CD4-positive, alpha-beta memory T cell (primary cell): ENCODE measurements around the gene PKD2. TPM values are rescaled to one million over a fixed set of nuclear protein-coding genes. Genes with fewer than 3 reads are reported as not detected.

Experiments
- CTCF ChIA-PET: fragments of 350-600 bp; sonication (Branson Sonifier 250); formaldehyde crosslinking; loops from one replicate; lab custom pipeline; 2021; ENCODE audit warnings: inconsistent platforms; ENCODE audit not compliant: partially characterized antibody; lab: Charles Lee
- POLR2A ChIA-PET: fragments of 350-600 bp; sonication (Branson Sonifier 250); formaldehyde crosslinking; loops from one replicate; lab custom pipeline; 2021; ENCODE audit not compliant: partially characterized antibody; lab: Charles Lee
- DNase-seq, 5 donors: peaks; one replicate each; pipeline versions ENCODE4 v3.0.0 to v3.0.0-alpha.2; 2020 to 2022; ENCODE audit warnings: mixed read lengths in 1 of 5
- H3K27ac ChIP-seq: one replicate; pipeline ENCODE4 v1.7.0; 2013; ENCODE audit warnings: low read depth, low read length
- H3K27me3 ChIP-seq: 2 replicates; pipeline ENCODE4 v1.7.0; 2013; ENCODE audit warnings: mild to moderate bottlenecking, low read length, moderate library complexity; ENCODE audit not compliant: insufficient read depth
- H3K36me3 ChIP-seq: 2 replicates; pipeline ENCODE4 v1.7.0; 2013; ENCODE audit warnings: mild to moderate bottlenecking, low read length, moderate library complexity; ENCODE audit not compliant: insufficient read depth
- H3K4me1 ChIP-seq: 2 replicates; pipeline ENCODE4 v1.7.0; 2013; ENCODE audit warnings: mild to moderate bottlenecking, low read length, moderate library complexity; ENCODE audit not compliant: insufficient read depth
- H3K4me3 ChIP-seq, 2 donors: one replicate each; pipeline ENCODE4 v1.7.0; 2013; ENCODE audit warnings: low read length in 2 of 2, mild to moderate bottlenecking in 1 of 2
- H3K9me3 ChIP-seq, 2 donors: one replicate each; pipeline ENCODE4 v1.7.0; 2013; ENCODE audit warnings: low read length in 2 of 2, control low read depth in 1 of 2; ENCODE audit not compliant: control insufficient read depth in 1 of 2
- H3K27ac Mint-ChIP-seq, 7 donors: one replicate each; pipeline ENCODE4 v1.8.0; 2020 to 2021; ENCODE audit warnings: mixed read lengths in 7 of 7, mild to moderate bottlenecking in 6 of 7, inconsistent platforms in 3 of 7, moderate library complexity in 3 of 7
- H3K27me3 Mint-ChIP-seq, 2 donors: one replicate each; pipeline ENCODE4 v1.8.0; 2020 to 2021; ENCODE audit warnings: mixed read lengths in 2 of 2
- H3K36me3 Mint-ChIP-seq, 2 donors: one replicate each; pipeline ENCODE4 v1.8.0; 2020 to 2021; ENCODE audit warnings: mixed read lengths in 2 of 2, inconsistent platforms in 1 of 2, mild to moderate bottlenecking in 1 of 2
- H3K4me1 Mint-ChIP-seq, 4 donors: one replicate each; pipeline ENCODE4 v1.8.0; 2020 to 2021; ENCODE audit warnings: mixed read lengths in 4 of 4, mild to moderate bottlenecking in 1 of 4
- H3K4me3 Mint-ChIP-seq, 8 donors: one replicate each; pipeline ENCODE4 v1.8.0; 2020 to 2021; ENCODE audit warnings: mixed read lengths in 8 of 8, mild to moderate bottlenecking in 7 of 8, moderate library complexity in 6 of 8, inconsistent platforms in 3 of 8
- H3K9me3 Mint-ChIP-seq, 8 donors: one replicate each; pipeline ENCODE4 v1.8.0; 2020 to 2021; ENCODE audit warnings: mixed read lengths in 8 of 8, mild to moderate bottlenecking in 5 of 8, inconsistent platforms in 3 of 8, moderate library complexity in 1 of 8
- intact Hi-C: fragments of 100-400 bp; cut with micrococcal nuclease; formaldehyde crosslinking; loops from one replicate; pipeline ENCODE4 v1.15.1; 2023
- polyA plus RNA-seq, 2 donors: library from polyadenylated mRNA; unstranded; fragments of 300-500 nt; fragmentation: Illumina TruSeq; gene quantifications; one replicate each; pipeline ENCODE4 v1.2.3, GENCODE V29; 2021
- total RNA-seq, 2 experiments: library from RNA; stranded (reverse); gene quantifications; one replicate each; pipeline ENCODE4 v1.2.3, GENCODE V29; 2021

PKD2 gene
- total and polyA plus RNA-seq, 4 experiments from 2014 or later = 0.93 to 7.5 (median 6.0) TPM

DNA sequence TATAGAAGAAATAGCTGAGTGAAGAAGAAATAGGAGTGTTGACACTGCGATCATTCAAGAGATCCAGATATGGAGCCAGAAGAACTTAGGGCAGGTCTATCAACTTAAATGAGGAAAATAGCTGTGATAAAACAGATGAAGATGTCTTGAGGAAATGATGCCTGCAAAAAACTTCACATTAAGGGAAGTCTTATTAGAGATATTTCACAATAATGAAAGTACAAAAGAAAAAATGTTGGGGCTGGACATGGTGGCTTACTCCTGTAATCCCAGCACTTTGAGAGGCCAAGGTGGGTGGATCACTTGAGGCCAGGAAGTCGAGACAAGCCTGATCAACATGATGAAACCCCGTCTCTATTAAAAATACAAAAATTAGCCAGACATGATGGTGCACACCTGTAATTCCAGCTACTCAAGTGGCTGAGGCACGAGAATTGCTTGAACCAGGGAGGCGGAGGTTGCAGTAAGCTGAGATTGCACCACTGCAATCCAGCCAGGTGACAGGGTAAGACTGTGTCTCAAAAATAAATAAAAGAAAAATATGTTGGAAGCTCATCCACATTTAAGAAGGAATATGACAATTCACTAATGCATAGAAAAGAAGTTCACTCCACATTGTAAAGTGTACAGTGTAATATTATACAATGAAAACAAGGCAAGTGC is 56.3 kb downstream of the PKD2 start:
- H3K27ac ChIP-seq = no peak overlapping the region
- no peak for DNase-seq
- no peak overlapping the region for H3K4me3 Mint-ChIP-seq
- peaks cover 31 to 58% of the 10 kb centered on the region in 2 donors for H3K36me3 Mint-ChIP-seq
- H3K27me3 ChIP-seq = no peaks in the 10 kb centered on the region
- H3K9me3 Mint-ChIP-seq = peaks cover 0 to 10% (median 4%) of the 10 kb centered on the region in 8 donors
- ChIA-PET POLR2A (no interaction called here), CTCF (no interaction called here)
- intact Hi-C loops = no loop called here
- no peaks in the 10 kb centered on the region for H3K9me3 ChIP-seq
- H3K27me3 Mint-ChIP-seq = no peaks in the 10 kb centered on the region
- no peaks in the 10 kb centered on the region for H3K4me1 ChIP-seq
- H3K4me1 Mint-ChIP-seq = no peaks in the 10 kb centered on the region
- H3K4me3 ChIP-seq = no peak overlapping the region
- no peak overlapping the region for H3K27ac Mint-ChIP-seq
- H3K36me3 ChIP-seq = peaks cover 9% of the 10 kb centered on the region

GRCh38 chr4:88064410-88064809 is 57.0 kb downstream of the PKD2 start:
- Histone ChIP-seq H3K4me3 (no peak overlapping the region), H3K27ac (no peak overlapping the region), H3K36me3 (peaks cover 9% of the 10 kb centered on the region), H3K27me3 (no peaks in the 10 kb centered on the region), H3K4me1 (no peaks in the 10 kb centered on the region), H3K9me3 (no peaks in the 10 kb centered on the region)
- H3K27ac Mint-ChIP-seq = no peak overlapping the region
- POLR2A ChIA-PET = no interaction called here
- H3K9me3 Mint-ChIP-seq = peaks cover 0 to 13% (median 4%) of the 10 kb centered on the region in 8 donors
- H3K4me1 Mint-ChIP-seq = no peaks in the 10 kb centered on the region
- DNase-seq = no peak
- CTCF ChIA-PET = no interaction called here
- no peaks in the 10 kb centered on the region for H3K27me3 Mint-ChIP-seq
- no peak overlapping the region for H3K4me3 Mint-ChIP-seq
- peaks cover 34 to 59% of the 10 kb centered on the region in 2 donors for H3K36me3 Mint-ChIP-seq
- intact Hi-C loops = no loop called here

GRCh38 chr4:88070031-88070430 is 62.6 kb downstream of the PKD2 start:
- Histone ChIP-seq H3K4me3 (no peak overlapping the region), H3K27me3 (no peaks in the 10 kb centered on the region), H3K9me3 (peaks cover 0 to 4% of the 10 kb centered on the region in 2 donors), H3K36me3 (peaks cover 7% of the 10 kb centered on the region), H3K4me1 (no peaks in the 10 kb centered on the region), H3K27ac (no peak overlapping the region)
- intact Hi-C loops = no loop called here
- no peaks in the 10 kb centered on the region for H3K4me1 Mint-ChIP-seq
- H3K9me3 Mint-ChIP-seq = peaks cover 3 to 23% (median 11%) of the 10 kb centered on the region in 8 donors
- H3K36me3 Mint-ChIP-seq = peaks cover 54 to 79% of the 10 kb centered on the region in 2 donors
- DNase-seq = no peak
- H3K27me3 Mint-ChIP-seq = no peaks in the 10 kb centered on the region
- H3K27ac Mint-ChIP-seq = no peak overlapping the region
- CTCF ChIA-PET = interaction anchor here (1.2 to 1.4 kb wide), 2 partner anchors 37 to 387 kb away, joined by 3 read pairs; partner anchors contain the start of gene HERC5
- no peak overlapping the region for H3K4me3 Mint-ChIP-seq
- POLR2A ChIA-PET = no interaction called here

- H3K9me3 Mint-ChIP-seq = peaks cover 3 to 13% (median 7%) of the 10 kb centered on the region in 8 donors
- peaks cover 0 to 2% (median 0%) of the 10 kb centered on the region in 4 donors for H3K4me1 Mint-ChIP-seq
- peaks cover 30 to 50% of the 10 kb centered on the region in 2 donors for H3K36me3 Mint-ChIP-seq
- no peaks in the 10 kb centered on the region for H3K27me3 ChIP-seq
- intact Hi-C loops = no loop called here
- no peaks in the 10 kb centered on the region for H3K27me3 Mint-ChIP-seq
- H3K27ac Mint-ChIP-seq = no peak overlapping the region
- no peak overlapping the region for H3K4me3 ChIP-seq
- H3K36me3 ChIP-seq = no peaks in the 10 kb centered on the region
- ChIA-PET CTCF (no interaction called here), POLR2A (no interaction called here)
- no peak overlapping the region for H3K4me3 Mint-ChIP-seq
- peaks cover 0 to 4% of the 10 kb centered on the region in 2 donors for H3K9me3 ChIP-seq
- no peaks in the 10 kb centered on the region for H3K4me1 ChIP-seq
- DNase-seq = no peak
- no peak overlapping the region for H3K27ac ChIP-seq
Observed at GRCh38 chr4:88075336-88075735, 67.9 kb downstream of the PKD2 start.

GRCh38 chr4:88077911-88078524 is 70.6 kb downstream of the PKD2 start:
- Histone ChIP-seq H3K36me3 (no peaks in the 10 kb centered on the region), H3K27ac (no peak overlapping the region), H3K27me3 (no peaks in the 10 kb centered on the region), H3K4me3 (no peak overlapping the region), H3K4me1 (no peaks in the 10 kb centered on the region), H3K9me3 (no peaks in the 10 kb centered on the region)
- ChIA-PET CTCF (no interaction called here), POLR2A (no interaction called here)
- Mint-ChIP-seq H3K36me3 (peaks cover 13 to 30% of the 10 kb centered on the region in 2 donors), H3K4me3 (no peak overlapping the region), H3K4me1 (peaks cover 0 to 2% (median 0%) of the 10 kb centered on the region in 4 donors), H3K27ac (no peak overlapping the region), H3K27me3 (no peaks in the 10 kb centered on the region), H3K9me3 (no peaks in the 10 kb centered on the region)
- DNase-seq = no peak
- intact Hi-C loops = no loop called here

GRCh38 chr4:88078579-88078978 is 71.1 kb downstream of the PKD2 start:
- intact Hi-C loops = no loop called here
- Histone ChIP-seq H3K36me3 (no peaks in the 10 kb centered on the region), H3K4me3 (no peak overlapping the region), H3K9me3 (no peaks in the 10 kb centered on the region), H3K27me3 (no peaks in the 10 kb centered on the region), H3K4me1 (no peaks in the 10 kb centered on the region), H3K27ac (no peak overlapping the region)
- DNase-seq = no peak
- ChIA-PET CTCF (no interaction called here), POLR2A (no interaction called here)
- peaks cover 0 to 2% (median 0%) of the 10 kb centered on the region in 4 donors for H3K4me1 Mint-ChIP-seq
- no peak overlapping the region for H3K27ac Mint-ChIP-seq
- no peaks in the 10 kb centered on the region for H3K9me3 Mint-ChIP-seq
- peaks cover 13 to 30% of the 10 kb centered on the region in 2 donors for H3K36me3 Mint-ChIP-seq
- no peak overlapping the region for H3K4me3 Mint-ChIP-seq
- H3K27me3 Mint-ChIP-seq = no peaks in the 10 kb centered on the region

DNA sequence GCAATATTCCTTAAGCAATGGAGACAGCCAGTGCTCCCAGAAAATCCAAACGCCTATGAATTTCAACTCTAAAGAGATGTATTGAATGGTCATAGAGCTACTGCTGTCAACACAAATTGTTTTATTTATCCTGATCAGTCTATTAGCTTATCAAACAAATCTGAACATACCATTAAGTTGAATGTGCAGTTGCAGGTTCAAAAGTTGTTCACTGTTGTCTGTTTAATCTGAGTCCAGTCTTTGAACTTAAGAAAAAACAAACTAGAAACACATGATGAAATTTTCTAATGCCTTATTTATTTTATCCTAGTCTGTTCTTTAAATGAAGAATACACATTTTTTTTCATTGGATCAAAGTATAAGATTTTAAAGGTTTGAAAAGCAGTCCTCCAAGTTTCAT is 73.2 kb downstream of the PKD2 start:
- Histone ChIP-seq H3K27ac (no peak overlapping the region), H3K4me3 (no peak overlapping the region), H3K36me3 (no peaks in the 10 kb centered on the region), H3K27me3 (no peaks in the 10 kb centered on the region), H3K9me3 (no peaks in the 10 kb centered on the region), H3K4me1 (no peaks in the 10 kb centered on the region)
- intact Hi-C loops = no loop called here
- Mint-ChIP-seq H3K9me3 (no peaks in the 10 kb centered on the region), H3K4me1 (peaks cover 0 to 2% (median 0%) of the 10 kb centered on the region in 4 donors), H3K27me3 (no peaks in the 10 kb centered on the region), H3K27ac (no peak overlapping the region), H3K36me3 (peaks cover 4 to 13% of the 10 kb centered on the region in 2 donors), H3K4me3 (no peak overlapping the region)
- CTCF ChIA-PET = no interaction called here
- POLR2A ChIA-PET = no interaction called here
- DNase-seq = no peak
